ENCODE measurements around the gene LDHAL6A. TPM values are rescaled to one million over a fixed set of nuclear protein-coding genes. Genes with fewer than 3 reads are reported as not detected.

The LDHAL6A gene
- total RNA-seq, 1 donor from 2014 or later, result not detected

DNA sequence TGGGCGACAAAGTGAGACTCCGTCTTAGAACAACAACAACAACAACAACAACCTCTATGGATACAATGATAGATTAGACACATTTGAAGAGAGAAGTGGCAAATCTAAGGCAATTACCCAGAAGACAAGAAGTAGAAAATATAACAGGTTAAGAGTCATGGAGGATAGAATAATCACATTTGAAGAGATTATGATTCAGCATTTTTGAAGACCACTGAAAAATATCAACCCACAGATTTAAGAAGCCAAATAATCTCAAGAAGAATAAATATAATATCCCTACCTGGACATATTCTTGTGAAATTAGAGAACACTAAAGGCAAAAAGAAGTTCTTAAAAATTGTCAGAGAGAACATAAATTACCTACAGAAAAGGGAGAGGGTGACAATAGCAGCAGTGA is 35.6 kb upstream of the LDHAL6A start:
- Mint-ChIP-seq H3K36me3 (ENCODE audit: low read depth, unreplicated experiment) (no peaks in the 10 kb centered on the region), H3K4me3 (ENCODE audit: unreplicated experiment) (no peak overlapping the region), H3K27ac (ENCODE audit: unreplicated experiment) (no peak overlapping the region), H3K9me3 (ENCODE audit: unreplicated experiment) (no peaks in the 10 kb centered on the region), H3K4me1 (ENCODE audit: unreplicated experiment) (peaks cover 3% of the 10 kb centered on the region), H3K27me3 (ENCODE audit: unreplicated experiment) (no peaks in the 10 kb centered on the region)
- no peak for DNase-seq (ENCODE audit: low spot score)
- TF ChIP-seq, protein P1, sequence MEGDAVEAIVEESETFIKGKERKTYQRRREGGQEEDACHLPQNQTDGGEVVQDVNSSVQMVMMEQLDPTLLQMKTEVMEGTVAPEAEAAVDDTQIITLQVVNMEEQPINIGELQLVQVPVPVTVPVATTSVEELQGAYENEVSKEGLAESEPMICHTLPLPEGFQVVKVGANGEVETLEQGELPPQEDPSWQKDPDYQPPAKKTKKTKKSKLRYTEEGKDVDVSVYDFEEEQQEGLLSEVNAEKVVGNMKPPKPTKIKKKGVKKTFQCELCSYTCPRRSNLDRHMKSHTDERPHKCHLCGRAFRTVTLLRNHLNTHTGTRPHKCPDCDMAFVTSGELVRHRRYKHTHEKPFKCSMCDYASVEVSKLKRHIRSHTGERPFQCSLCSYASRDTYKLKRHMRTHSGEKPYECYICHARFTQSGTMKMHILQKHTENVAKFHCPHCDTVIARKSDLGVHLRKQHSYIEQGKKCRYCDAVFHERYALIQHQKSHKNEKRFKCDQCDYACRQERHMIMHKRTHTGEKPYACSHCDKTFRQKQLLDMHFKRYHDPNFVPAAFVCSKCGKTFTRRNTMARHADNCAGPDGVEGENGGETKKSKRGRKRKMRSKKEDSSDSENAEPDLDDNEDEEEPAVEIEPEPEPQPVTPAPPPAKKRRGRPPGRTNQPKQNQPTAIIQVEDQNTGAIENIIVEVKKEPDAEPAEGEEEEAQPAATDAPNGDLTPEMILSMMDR (IDR thresholded peaks at IDR 0.05; ENCODE audit: unreplicated experiment), result no peak

DNA sequence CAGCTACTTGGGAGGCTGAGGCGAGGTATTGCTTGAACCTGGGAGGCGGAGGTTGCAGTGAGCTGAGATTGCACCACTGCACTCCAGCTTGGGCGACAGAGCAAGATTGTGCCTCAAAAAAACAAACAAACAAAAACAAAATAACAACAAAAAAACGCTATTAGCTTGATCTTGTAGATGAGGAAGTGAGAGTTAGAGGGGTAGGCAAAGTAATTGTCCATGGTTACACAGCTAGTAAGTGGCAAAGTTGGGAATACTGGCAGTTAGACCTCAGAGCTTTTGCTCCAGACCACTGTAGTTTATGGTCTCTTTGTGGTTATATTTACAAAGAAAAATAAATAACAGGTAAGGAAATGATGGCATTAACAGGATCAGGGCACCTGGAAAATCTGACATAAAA is 28.4 kb upstream of the LDHAL6A start:
- H3K4me1 Mint-ChIP-seq (ENCODE audit: unreplicated experiment), result no peaks in the 10 kb centered on the region
- no peaks in the 10 kb centered on the region for H3K27me3 Mint-ChIP-seq (ENCODE audit: unreplicated experiment)
- no peak for DNase-seq (ENCODE audit: low spot score)
- TF ChIP-seq, protein P1 (IDR thresholded peaks at IDR 0.05; ENCODE audit: unreplicated experiment), result no peak
- no peak overlapping the region for H3K27ac Mint-ChIP-seq (ENCODE audit: unreplicated experiment)
- H3K4me3 Mint-ChIP-seq (ENCODE audit: unreplicated experiment), result no peak overlapping the region
- no peaks in the 10 kb centered on the region for H3K36me3 Mint-ChIP-seq (ENCODE audit: low read depth, unreplicated experiment)
- H3K9me3 Mint-ChIP-seq (ENCODE audit: unreplicated experiment), result no peaks in the 10 kb centered on the region

DNA sequence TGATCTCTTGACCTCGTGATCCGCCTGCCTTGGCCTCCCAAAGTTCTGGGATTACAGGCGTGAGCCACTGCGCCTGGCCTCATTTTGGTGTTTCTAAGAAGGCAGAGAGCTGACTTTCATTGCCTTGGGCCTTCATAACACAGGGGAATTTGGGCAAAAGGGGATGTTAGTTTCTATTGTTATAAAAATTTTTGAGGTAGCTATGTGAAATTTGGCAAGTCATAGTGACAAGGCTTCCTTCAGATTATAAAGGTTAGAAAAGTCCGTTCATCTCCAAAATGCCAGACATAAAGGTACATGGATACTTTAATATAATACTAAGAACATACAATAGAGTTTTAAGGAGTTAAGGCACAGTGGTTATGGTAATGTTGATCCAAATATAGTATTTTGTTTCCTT is 26.3 kb upstream of the LDHAL6A start:
- H3K9me3 Mint-ChIP-seq (ENCODE audit: unreplicated experiment), result no peaks in the 10 kb centered on the region
- H3K27me3 Mint-ChIP-seq (ENCODE audit: unreplicated experiment), result no peaks in the 10 kb centered on the region
- no peak for DNase-seq (ENCODE audit: low spot score)
- H3K27ac Mint-ChIP-seq (ENCODE audit: unreplicated experiment), result no peak overlapping the region
- H3K4me3 Mint-ChIP-seq (ENCODE audit: unreplicated experiment), result no peak overlapping the region
- TF ChIP-seq, protein P1 (IDR thresholded peaks at IDR 0.05; ENCODE audit: unreplicated experiment), result no peak
- H3K36me3 Mint-ChIP-seq (ENCODE audit: low read depth, unreplicated experiment), result no peaks in the 10 kb centered on the region
- H3K4me1 Mint-ChIP-seq (ENCODE audit: unreplicated experiment), result no peaks in the 10 kb centered on the region

DNA sequence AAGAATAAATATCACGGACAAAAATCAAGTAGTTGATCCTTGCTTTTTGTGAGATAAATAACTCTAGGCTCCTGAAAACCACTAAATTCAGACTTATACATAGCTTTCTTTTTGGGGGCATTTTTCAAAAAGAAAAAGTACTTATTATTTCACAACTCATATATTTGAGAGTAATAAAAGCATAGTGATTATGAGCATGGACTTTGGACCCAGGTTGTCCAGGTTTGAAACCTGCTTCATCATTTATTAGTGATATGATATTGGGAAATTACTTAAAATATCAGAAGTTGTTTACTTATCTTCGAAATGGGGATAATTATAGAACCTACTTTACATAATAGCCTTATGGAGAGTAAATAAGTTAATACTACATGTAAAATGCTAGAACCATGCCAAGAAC is 17.0 kb upstream of the LDHAL6A start:
- TF ChIP-seq, protein P1 (IDR thresholded peaks at IDR 0.05; ENCODE audit: unreplicated experiment), result no peak
- H3K27me3 Mint-ChIP-seq (ENCODE audit: unreplicated experiment), result no peaks in the 10 kb centered on the region
- no peak overlapping the region for H3K27ac Mint-ChIP-seq (ENCODE audit: unreplicated experiment)
- H3K4me1 Mint-ChIP-seq (ENCODE audit: unreplicated experiment), result no peaks in the 10 kb centered on the region
- DNase-seq (ENCODE audit: low spot score), result no peak
- no peaks in the 10 kb centered on the region for H3K9me3 Mint-ChIP-seq (ENCODE audit: unreplicated experiment)
- no peak overlapping the region for H3K4me3 Mint-ChIP-seq (ENCODE audit: unreplicated experiment)
- H3K36me3 Mint-ChIP-seq (ENCODE audit: low read depth, unreplicated experiment), result no peaks in the 10 kb centered on the region

DNA sequence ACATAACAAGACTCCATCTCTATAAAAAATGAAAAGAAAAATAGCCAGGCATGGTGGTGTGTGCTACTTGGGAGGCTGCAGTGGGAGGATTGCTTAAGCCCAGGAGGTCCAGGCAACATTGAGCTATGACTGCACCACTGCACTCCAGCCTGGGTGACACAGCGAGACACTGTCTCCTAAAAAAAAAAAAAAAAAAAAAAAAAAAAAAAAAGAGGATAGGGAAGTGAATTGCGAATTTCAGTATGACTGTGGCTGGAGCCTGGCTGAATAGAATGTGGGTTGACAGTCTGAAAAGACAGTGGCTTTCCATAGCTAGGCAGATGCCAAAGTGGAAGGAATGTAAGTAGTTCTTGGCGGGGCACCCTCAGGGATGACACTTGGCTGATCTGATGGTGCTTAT is 6.4 kb upstream of the LDHAL6A start:
- no peak for DNase-seq (ENCODE audit: low spot score)
- Mint-ChIP-seq H3K4me1 (ENCODE audit: unreplicated experiment) (no peaks in the 10 kb centered on the region), H3K9me3 (ENCODE audit: unreplicated experiment) (no peaks in the 10 kb centered on the region), H3K36me3 (ENCODE audit: low read depth, unreplicated experiment) (no peaks in the 10 kb centered on the region), H3K27me3 (ENCODE audit: unreplicated experiment) (no peaks in the 10 kb centered on the region), H3K27ac (ENCODE audit: unreplicated experiment) (no peak overlapping the region), H3K4me3 (ENCODE audit: unreplicated experiment) (no peak overlapping the region)
- TF ChIP-seq, protein P1 (IDR thresholded peaks at IDR 0.05; ENCODE audit: unreplicated experiment), result no peak
